ENCODE data around the gene PFKP. TPM values are rescaled to one million over a fixed set of nuclear protein-coding genes. Genes with fewer than 3 reads are reported as not detected.

PFKP gene
- total RNA-seq, 1 donor from 2014 or later = 55.2 TPM

- H3F3A ChIP-seq (ENCODE audit: low read depth) = no peaks in the 10 kb centered on the region
- H3K4me1 Mint-ChIP-seq = peaks cover under 1% of the 10 kb centered on the region
- H3K9ac ChIP-seq = no peak overlapping the region
- H3K36me3 Mint-ChIP-seq = peaks cover 34% of the 10 kb centered on the region
- H2AFZ ChIP-seq (replicated peaks) = no peak overlapping the region
- H3K9me3 ChIP-seq (ENCODE audit: low read depth) = no peaks in the 10 kb centered on the region
- DNase-seq (ENCODE audit: low spot score) = no peak
- H3K4me3 ChIP-seq = no peak overlapping the region
- H3K4me3 Mint-ChIP-seq = no peak overlapping the region
- H4K20me1 ChIP-seq (ENCODE audit: low read depth) = no peaks in the 10 kb centered on the region
- no peaks in the 10 kb centered on the region for H3K36me3 ChIP-seq
- no peak overlapping the region for H3K4me2 ChIP-seq
- peaks cover 2% of the 10 kb centered on the region for H3K4me1 ChIP-seq
- TF ChIP-seq CTCF (IDR thresholded peaks at IDR 0.05) (no peak), EZH2phosphoT487 (IDR thresholded peaks at IDR 0.05) (no peak), EZH2 (IDR thresholded peaks at IDR 0.05) (no peak)
- no peaks in the 10 kb centered on the region for H3K79me2 ChIP-seq (ENCODE audit: low read depth)
- no peak overlapping the region for H3K27ac Mint-ChIP-seq
- no peak overlapping the region for H3K27ac ChIP-seq
- H3K9me3 Mint-ChIP-seq = no peaks in the 10 kb centered on the region
- peaks cover 6% of the 10 kb centered on the region for H3K27me3 Mint-ChIP-seq (ENCODE audit: insufficient read depth, low read depth)
- H3K27me3 ChIP-seq = no peaks in the 10 kb centered on the region
Measured at GRCh38 chr10:3166496-3167290, 99.3 kb downstream of the PFKP start.

- no peak for TF ChIP-seq CTCF (IDR thresholded peaks at IDR 0.05)
- no peak for TF ChIP-seq EZH2 (IDR thresholded peaks at IDR 0.05)
- no peak for TF ChIP-seq EZH2phosphoT487 (IDR thresholded peaks at IDR 0.05)
- DNase-seq (ENCODE audit: low spot score) = no peak
- no peaks in the 10 kb centered on the region for H3K9me3 ChIP-seq (ENCODE audit: low read depth)
- H3K27me3 ChIP-seq = no peaks in the 10 kb centered on the region
- H3K27ac Mint-ChIP-seq = no peak overlapping the region
- H3K9ac ChIP-seq = no peak overlapping the region
- no peaks in the 10 kb centered on the region for H3F3A ChIP-seq (ENCODE audit: low read depth)
- H3K4me1 ChIP-seq = peaks cover 4% of the 10 kb centered on the region
- H3K27ac ChIP-seq = no peak overlapping the region
- no peaks in the 10 kb centered on the region for H3K36me3 ChIP-seq
- H3K4me2 ChIP-seq = no peak overlapping the region
- H3K4me3 ChIP-seq = no peak overlapping the region
- H4K20me1 ChIP-seq (ENCODE audit: low read depth) = no peaks in the 10 kb centered on the region
- H3K4me3 Mint-ChIP-seq = no peak overlapping the region
- peaks cover 6% of the 10 kb centered on the region for H3K27me3 Mint-ChIP-seq (ENCODE audit: insufficient read depth, low read depth)
- no peak overlapping the region for H2AFZ ChIP-seq (replicated peaks)
- H3K79me2 ChIP-seq (ENCODE audit: low read depth) = no peaks in the 10 kb centered on the region
- no peaks in the 10 kb centered on the region for H3K9me3 Mint-ChIP-seq
- peaks cover 28% of the 10 kb centered on the region for H3K36me3 Mint-ChIP-seq
- peaks cover 5% of the 10 kb centered on the region for H3K4me1 Mint-ChIP-seq
Measured at GRCh38 chr10:3167611-3168330, 100.4 kb downstream of the PFKP start.

- H2AFZ ChIP-seq (replicated peaks) = no peak overlapping the region
- no peak overlapping the region for H3K9ac ChIP-seq
- no peak overlapping the region for H3K27ac ChIP-seq
- Mint-ChIP-seq H3K4me3 (no peak overlapping the region), H3K27me3 (ENCODE audit: insufficient read depth, low read depth) (peaks cover 9% of the 10 kb centered on the region), H3K27ac (no peak overlapping the region), H3K36me3 (peaks cover 26% of the 10 kb centered on the region), H3K4me1 (peaks cover 5% of the 10 kb centered on the region), H3K9me3 (no peaks in the 10 kb centered on the region)
- no peak overlapping the region for H3K4me2 ChIP-seq
- H3F3A ChIP-seq (ENCODE audit: low read depth) = peaks cover 11% of the 10 kb centered on the region
- H3K9me3 ChIP-seq (ENCODE audit: low read depth) = no peaks in the 10 kb centered on the region
- H4K20me1 ChIP-seq (ENCODE audit: low read depth) = no peaks in the 10 kb centered on the region
- H3K79me2 ChIP-seq (ENCODE audit: low read depth) = no peaks in the 10 kb centered on the region
- H3K36me3 ChIP-seq = no peaks in the 10 kb centered on the region
- no peak for DNase-seq (ENCODE audit: low spot score)
- TF ChIP-seq CTCF (IDR thresholded peaks at IDR 0.05) = no peak
- TF ChIP-seq EZH2phosphoT487 (IDR thresholded peaks at IDR 0.05) = no peak
- no peak for TF ChIP-seq EZH2 (IDR thresholded peaks at IDR 0.05)
- no peaks in the 10 kb centered on the region for H3K27me3 ChIP-seq
- H3K4me1 ChIP-seq = peaks cover 4% of the 10 kb centered on the region
- no peak overlapping the region for H3K4me3 ChIP-seq
Measured at GRCh38 chr10:3169271-3169670, 101.9 kb downstream of the PFKP start.

Measured in neural progenitor cell (in vitro differentiated cells).